AG10803 (cell line): ENCODE data around the gene FAM107B.

Experiments
- DNase-seq: peaks from one replicate; pipeline ENCODE4 v3.0.0; 2010; ENCODE audit warnings: low read depth
- H3K4me3 ChIP-seq: 2 replicates; pipeline ENCODE4 v1.5.1; 2011; ENCODE audit warnings: mild to moderate bottlenecking, low read length, control low read depth
- CTCF ChIP-seq: conservative IDR thresholded peaks from 2 replicates; pipeline ENCODE4 v1.5.1; 2011; ENCODE audit warnings: mild to moderate bottlenecking, low read length, control low read depth, inconsistent platforms

The FAM107B gene

GRCh38 chr10:14608381-14609001 is 166.2 kb downstream of the FAM107B start:
- TF ChIP-seq CTCF: no peak
- H3K4me3 ChIP-seq: no peak overlapping the region
- no peak for DNase-seq

- H3K4me3 ChIP-seq: no peak overlapping the region
- no peak for DNase-seq
- no peak for TF ChIP-seq CTCF
These were observed 168.1 kb downstream of the FAM107B start for GRCh38 chr10:14606633-14607032.

- no peak for TF ChIP-seq CTCF
- DNase-seq: peak; percentile 44
- H3K4me3 ChIP-seq: peak overlapping the region; percentile 69
These were observed 169.3 kb downstream of the FAM107B start for GRCh38 chr10:14605231-14605925.

- H3K4me3 ChIP-seq: peak overlapping the region; percentile 70
- peak; percentile 72 for DNase-seq
- no peak for TF ChIP-seq CTCF
These were observed 170.2 kb downstream of the FAM107B start for GRCh38 chr10:14604181-14605142.

GRCh38 chr10:14603534-14604102 is 171.1 kb downstream of the FAM107B start:
- TF ChIP-seq CTCF: no peak
- H3K4me3 ChIP-seq: peak overlapping the region; percentile 70
- DNase-seq: no peak

- peak overlapping the region; percentile 70 for H3K4me3 ChIP-seq
- no peak for DNase-seq
- no peak for TF ChIP-seq CTCF
These were observed 171.7 kb downstream of the FAM107B start for GRCh38 chr10:14602807-14603533.
